ENCODE data around the gene PARVA.
"Not testable (repeated sequence)": the region's sequence is repeated elsewhere in the genome, so short reads cannot be mapped to it uniquely, and the experiment has no call there.

PARVA gene

DNA sequence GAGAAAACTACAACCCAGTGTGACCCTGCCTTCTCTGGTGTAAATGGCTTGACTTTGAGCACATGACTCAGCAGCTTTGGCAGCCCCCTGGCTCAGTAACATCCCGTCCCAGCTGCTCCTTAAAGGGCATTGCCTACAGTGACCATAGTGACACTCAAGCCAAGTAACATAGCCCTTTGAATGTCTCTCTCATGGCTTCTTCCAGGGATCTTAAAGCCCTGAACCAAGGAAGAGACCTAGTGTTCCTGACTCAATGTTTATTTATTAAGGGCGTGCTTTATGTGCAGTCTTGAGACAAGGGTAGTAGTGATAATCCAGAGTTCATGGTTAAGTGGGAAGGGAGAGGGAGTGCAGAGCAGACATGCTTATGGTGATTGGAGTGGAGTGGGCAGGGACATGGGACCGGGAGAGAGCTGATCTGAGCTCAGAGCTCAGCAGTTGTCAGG lies 125.7 kb downstream of the PARVA start:
- Mint-ChIP-seq H3K27ac (no peak overlapping the region), H3K4me1 (no peaks in the 10 kb centered on the region), H3K9me3 (no peaks in the 10 kb centered on the region), H3K4me3 (no peak overlapping the region), H3K36me3 (no peaks in the 10 kb centered on the region)
- DNase-seq (ENCODE audit: low spot score in 2 of 2) = no peak
- no peak for ATAC-seq

- DNase-seq (ENCODE audit: low spot score in 2 of 2) (no peak), ATAC-seq (peak; percentile 14)
- H3K9me3 Mint-ChIP-seq = no peaks in the 10 kb centered on the region
- H3K36me3 Mint-ChIP-seq = no peaks in the 10 kb centered on the region
- no peak overlapping the region for H3K4me3 Mint-ChIP-seq
- no peaks in the 10 kb centered on the region for H3K4me1 Mint-ChIP-seq
- no peak overlapping the region for H3K27ac Mint-ChIP-seq
Measured at GRCh38 chr11:12503886-12504285, 126.5 kb downstream of the PARVA start.

- Mint-ChIP-seq H3K9me3 (no peaks in the 10 kb centered on the region), H3K4me3 (no peak overlapping the region), H3K36me3 (no peaks in the 10 kb centered on the region), H3K4me1 (no peaks in the 10 kb centered on the region), H3K27ac (no peak overlapping the region)
- no peak for ATAC-seq
- DNase-seq (ENCODE audit: low spot score in 2 of 2) = no peak
Measured at GRCh38 chr11:12505183-12505582, 127.8 kb downstream of the PARVA start.

DNA sequence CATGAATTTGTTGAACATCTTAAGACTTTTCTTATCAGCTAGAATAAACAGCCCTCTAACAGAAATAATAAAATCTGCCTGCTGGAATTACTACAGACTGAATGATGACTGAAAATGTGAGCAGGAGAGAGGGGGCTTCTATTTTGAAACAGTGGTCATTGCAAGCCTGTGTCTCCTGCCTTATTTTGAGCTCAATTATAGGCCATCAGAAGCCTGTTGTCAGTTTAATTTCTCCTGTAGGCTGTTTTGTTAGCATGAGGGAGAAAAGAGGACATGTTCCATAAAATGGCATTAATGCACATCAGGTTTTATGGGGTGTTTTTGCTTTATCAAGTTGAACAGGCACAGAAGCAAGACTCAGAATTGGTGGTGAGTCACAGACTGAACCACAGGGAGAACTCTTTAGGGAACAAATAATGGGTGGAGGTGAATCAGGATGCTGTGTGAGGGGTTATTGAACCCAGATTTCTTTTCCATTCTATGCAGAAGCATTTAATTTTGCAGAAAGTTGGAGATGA lies 129.1 kb downstream of the PARVA start:
- no peak overlapping the region for H3K4me3 Mint-ChIP-seq
- no peaks in the 10 kb centered on the region for H3K4me1 Mint-ChIP-seq
- no peak for ATAC-seq
- H3K27ac Mint-ChIP-seq = no peak overlapping the region
- H3K36me3 Mint-ChIP-seq = no peaks in the 10 kb centered on the region
- no peaks in the 10 kb centered on the region for H3K9me3 Mint-ChIP-seq
- DNase-seq (ENCODE audit: low spot score in 2 of 2) = no peak

- Mint-ChIP-seq H3K27ac (no peak overlapping the region), H3K4me3 (no peak overlapping the region), H3K36me3 (no peaks in the 10 kb centered on the region), H3K9me3 (no peaks in the 10 kb centered on the region), H3K4me1 (no peaks in the 10 kb centered on the region)
- ATAC-seq (no peak), DNase-seq (ENCODE audit: low spot score in 2 of 2) (no peak)
Measured at GRCh38 chr11:12507391-12507790, 130.0 kb downstream of the PARVA start.

GRCh38 chr11:12508151-12508751 lies 130.9 kb downstream of the PARVA start:
- Mint-ChIP-seq H3K4me3 (no peak overlapping the region), H3K27ac (no peak overlapping the region), H3K9me3 (no peaks in the 10 kb centered on the region), H3K4me1 (no peaks in the 10 kb centered on the region), H3K36me3 (no peaks in the 10 kb centered on the region)
- ATAC-seq = no peak
- no peak for DNase-seq (ENCODE audit: low spot score in 2 of 2)

DNA sequence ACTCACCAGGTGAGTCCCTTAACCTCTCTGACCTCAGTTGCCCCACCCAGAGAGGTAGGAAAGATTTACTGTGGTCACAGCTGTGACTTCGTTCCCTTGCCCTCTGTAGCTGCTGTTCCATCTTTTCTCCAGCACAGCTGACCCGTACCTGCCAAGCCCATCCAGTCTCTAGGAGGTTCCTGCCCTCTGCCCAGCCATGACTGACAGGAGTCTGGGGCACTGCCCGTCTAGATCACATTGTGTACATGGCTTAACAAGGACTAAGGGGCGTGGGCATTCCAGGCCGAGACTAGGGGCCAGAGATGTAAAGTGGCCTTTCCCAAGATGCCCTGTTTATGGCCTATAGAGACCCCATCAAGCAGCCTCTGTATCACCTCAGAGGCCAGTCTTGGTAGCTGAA lies 132.0 kb downstream of the PARVA start:
- Mint-ChIP-seq H3K27ac (no peak overlapping the region), H3K4me3 (no peak overlapping the region), H3K4me1 (no peaks in the 10 kb centered on the region), H3K9me3 (no peaks in the 10 kb centered on the region), H3K36me3 (no peaks in the 10 kb centered on the region)
- no peak for DNase-seq (ENCODE audit: low spot score in 2 of 2)
- no peak for ATAC-seq

- H3K9me3 Mint-ChIP-seq = no peaks in the 10 kb centered on the region
- H3K36me3 Mint-ChIP-seq = no peaks in the 10 kb centered on the region
- no peak overlapping the region for H3K27ac Mint-ChIP-seq
- no peak overlapping the region for H3K4me3 Mint-ChIP-seq
- DNase-seq (ENCODE audit: low spot score in 2 of 2) (no peak), ATAC-seq (no peak)
- no peaks in the 10 kb centered on the region for H3K4me1 Mint-ChIP-seq
Measured at GRCh38 chr11:12512132-12512531, 134.8 kb downstream of the PARVA start.

- H3K4me1 Mint-ChIP-seq = no peaks in the 10 kb centered on the region
- no peak for ATAC-seq
- H3K27ac Mint-ChIP-seq = no peak overlapping the region
- no peaks in the 10 kb centered on the region for H3K9me3 Mint-ChIP-seq
- no peak overlapping the region for H3K4me3 Mint-ChIP-seq
- no peak for DNase-seq (ENCODE audit: low spot score in 2 of 2)
- H3K36me3 Mint-ChIP-seq = no peaks in the 10 kb centered on the region
Measured at GRCh38 chr11:12512826-12513395, 135.5 kb downstream of the PARVA start.

GRCh38 chr11:12516387-12517105 lies 139.2 kb downstream of the PARVA start:
- DNase-seq (ENCODE audit: low spot score in 2 of 2) = no peak
- no peak overlapping the region for H3K27ac Mint-ChIP-seq
- H3K36me3 Mint-ChIP-seq = no peaks in the 10 kb centered on the region
- H3K4me3 Mint-ChIP-seq = no peak overlapping the region
- H3K9me3 Mint-ChIP-seq = no peaks in the 10 kb centered on the region
- no peaks in the 10 kb centered on the region for H3K4me1 Mint-ChIP-seq
- ATAC-seq = no peak

DNA sequence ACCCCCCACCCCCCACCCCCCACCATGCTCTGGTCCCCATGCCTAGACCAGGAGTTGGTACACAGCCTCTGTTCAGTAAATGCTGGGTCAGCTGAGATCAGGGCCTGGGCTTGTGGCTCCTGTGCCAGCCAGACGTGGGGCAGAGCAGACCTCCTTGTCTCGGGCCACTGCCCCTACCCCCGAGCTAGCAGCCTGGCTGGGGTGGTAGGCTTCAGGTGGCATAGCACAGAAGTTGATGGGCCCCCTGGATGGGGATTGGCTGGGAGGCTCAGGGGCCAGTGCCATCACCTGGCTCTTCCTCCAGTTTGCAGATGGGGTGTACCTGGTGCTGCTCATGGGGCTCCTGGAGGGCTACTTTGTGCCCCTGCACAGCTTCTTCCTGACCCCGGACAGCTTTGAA lies 139.9 kb downstream of the PARVA start:
- ATAC-seq = no peak
- Mint-ChIP-seq H3K27ac (no peak overlapping the region), H3K36me3 (no peaks in the 10 kb centered on the region), H3K4me3 (no peak overlapping the region), H3K9me3 (no peaks in the 10 kb centered on the region), H3K4me1 (no peaks in the 10 kb centered on the region)
- no peak for DNase-seq (ENCODE audit: low spot score in 2 of 2)

- Mint-ChIP-seq H3K27ac (no peak overlapping the region), H3K36me3 (no peaks in the 10 kb centered on the region), H3K9me3 (no peaks in the 10 kb centered on the region), H3K4me3 (no peak overlapping the region), H3K4me1 (no peaks in the 10 kb centered on the region)
- ATAC-seq (no peak), DNase-seq (ENCODE audit: low spot score in 2 of 2) (no peak)
Measured at GRCh38 chr11:12517741-12518140, 140.4 kb downstream of the PARVA start.

DNA sequence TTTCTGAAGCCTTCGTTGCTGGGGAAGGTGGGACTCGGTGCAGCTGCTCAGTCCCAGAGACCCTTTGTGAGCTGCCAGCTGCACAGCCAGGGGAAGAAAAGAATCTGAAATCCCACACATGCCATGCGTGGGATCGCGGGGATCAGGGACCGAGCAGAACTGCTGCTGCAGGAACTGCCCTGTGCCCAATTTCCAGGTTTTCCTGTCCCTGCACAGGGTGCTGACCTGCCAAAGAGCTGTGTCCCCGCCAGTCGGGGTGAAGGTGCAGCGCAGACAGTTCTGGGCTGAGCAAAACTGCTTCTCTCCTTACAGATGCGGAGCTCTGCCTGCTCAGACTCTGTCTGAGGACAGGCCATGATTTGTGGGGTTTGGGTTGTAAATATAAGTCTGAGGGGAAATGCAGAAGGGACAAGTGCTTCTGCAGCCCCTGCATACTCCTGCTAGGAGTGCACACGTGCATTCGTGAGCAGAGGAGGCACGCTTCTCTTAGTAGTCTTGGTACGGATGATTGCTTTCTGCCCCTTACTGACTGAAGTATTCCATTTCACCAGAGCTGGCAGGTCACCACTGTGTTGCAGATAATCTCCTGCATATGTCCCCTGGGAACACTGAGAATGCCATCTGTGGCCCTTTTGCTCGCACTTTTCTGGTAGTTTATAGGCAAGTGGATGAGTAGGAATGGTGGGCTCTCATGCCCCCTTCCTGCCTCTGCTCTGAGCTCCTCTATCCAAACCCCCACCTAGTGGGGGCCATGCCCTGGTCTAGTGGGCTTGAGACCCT lies 141.4 kb downstream of the PARVA start:
- Mint-ChIP-seq H3K27ac (no peak overlapping the region), H3K36me3 (no peaks in the 10 kb centered on the region), H3K9me3 (no peaks in the 10 kb centered on the region), H3K4me1 (no peaks in the 10 kb centered on the region), H3K4me3 (no peak overlapping the region)
- ATAC-seq (no peak), DNase-seq (ENCODE audit: low spot score in 2 of 2) (no peak)

GRCh38 chr11:12520054-12520453 lies 142.7 kb downstream of the PARVA start:
- Mint-ChIP-seq H3K4me1 (no peaks in the 10 kb centered on the region), H3K36me3 (no peaks in the 10 kb centered on the region), H3K27ac (no peak overlapping the region), H3K4me3 (no peak overlapping the region), H3K9me3 (no peaks in the 10 kb centered on the region)
- DNase-seq (ENCODE audit: low spot score in 2 of 2) (no peak), ATAC-seq (no peak)

- H3K9me3 Mint-ChIP-seq; H3K4me1 Mint-ChIP-seq; ATAC-seq; H3K27ac Mint-ChIP-seq; DNase-seq (ENCODE audit: low spot score in 2 of 2); H3K36me3 Mint-ChIP-seq; H3K4me3 Mint-ChIP-seq: not testable (repeated sequence)
Measured at GRCh38 chr11:12520576-12520975, 143.2 kb downstream of the PARVA start.
